Trophoblast cell (in vitro differentiated cells and primary cell): ENCODE measurements around the gene ZNF407.

Experiments used
- DNase-seq, 2 donors: peaks; one replicate each; pipeline ENCODE4 v3.0.0-alpha.2; 2016
- H2AFZ ChIP-seq: 2 replicates; pipeline ENCODE4 v1.6.1; 2013; ENCODE audit warnings: low read length, moderate library complexity, mild to moderate bottlenecking; ENCODE audit not compliant: insufficient read depth, poor library complexity
- H2AK5ac ChIP-seq: 2 replicates; pipeline ENCODE4 v1.6.1; 2013; ENCODE audit warnings: mild to moderate bottlenecking, low read length
- H2BK120ac ChIP-seq: 2 replicates; pipeline ENCODE4 v1.6.1; 2013; ENCODE audit warnings: low read length, mild to moderate bottlenecking, moderate library complexity; ENCODE audit not compliant: insufficient read depth, poor library complexity
- H2BK12ac ChIP-seq: 2 replicates; pipeline ENCODE4 v1.6.1; 2013; ENCODE audit warnings: mild to moderate bottlenecking, low read length, moderate library complexity
- H2BK5ac ChIP-seq: 2 replicates; pipeline ENCODE4 v1.6.1; 2013; ENCODE audit warnings: low read length, low read depth, moderate library complexity, mild to moderate bottlenecking; ENCODE audit not compliant: poor library complexity
- H3K14ac ChIP-seq: 2 replicates; pipeline ENCODE4 v1.6.1; 2013; ENCODE audit warnings: mild to moderate bottlenecking, low read length
- H3K18ac ChIP-seq: 2 replicates; pipeline ENCODE4 v1.6.1; 2013; ENCODE audit warnings: mild to moderate bottlenecking, low read length
- H3K23ac ChIP-seq: 2 replicates; pipeline ENCODE4 v1.6.1; 2013; ENCODE audit warnings: low read length
- H3K27ac ChIP-seq: 2 replicates; pipeline ENCODE4 v1.5.1; 2013; ENCODE audit warnings: low read depth, mild to moderate bottlenecking, inconsistent platforms, low read length, moderate library complexity
- H3K27me3 ChIP-seq: 2 replicates; pipeline ENCODE4 v1.6.1; 2013; ENCODE audit warnings: inconsistent platforms, mild to moderate bottlenecking, low read length, moderate library complexity; ENCODE audit not compliant: insufficient read depth
- H3K36me3 ChIP-seq, 2 experiments: 1 replicate in 1 of 2; 2 replicates in 1 of 2; pipeline ENCODE4 v1.6.1; 2013; ENCODE audit warnings: low read length in 2 of 2, mild to moderate bottlenecking in 2 of 2, moderate library complexity in 1 of 2; ENCODE audit not compliant: insufficient read depth in 2 of 2, control insufficient read depth in 1 of 2
- H3K4ac ChIP-seq: 2 replicates; pipeline ENCODE4 v1.6.1; 2013; ENCODE audit warnings: low read depth, mild to moderate bottlenecking, low read length, moderate library complexity
- H3K4me1 ChIP-seq, 2 experiments: 1 replicate in 1 of 2; 2 replicates in 1 of 2; pipeline ENCODE4 v1.6.1; 2013; ENCODE audit warnings: low read length in 2 of 2, mild to moderate bottlenecking in 2 of 2, moderate library complexity in 1 of 2; ENCODE audit not compliant: insufficient read depth in 2 of 2, control insufficient read depth in 1 of 2
- H3K4me2 ChIP-seq: 2 replicates; pipeline ENCODE4 v1.6.1; 2013; ENCODE audit warnings: inconsistent platforms, mild to moderate bottlenecking, low read length, moderate library complexity
- H3K4me3 ChIP-seq: 2 replicates; pipeline ENCODE4 v1.5.1; 2013; ENCODE audit warnings: mild to moderate bottlenecking, low read depth, low read length, inconsistent platforms
- H3K79me1 ChIP-seq: one replicate; pipeline ENCODE4 v1.6.1; 2013; ENCODE audit warnings: low read length
- H3K79me2 ChIP-seq: 2 replicates; pipeline ENCODE4 v1.6.1; 2013; ENCODE audit warnings: low read length, mild to moderate bottlenecking; ENCODE audit not compliant: control insufficient read depth, insufficient read depth, poor library complexity
- H3K9ac ChIP-seq: 2 replicates; pipeline ENCODE4 v1.6.1; 2013; ENCODE audit warnings: mild to moderate bottlenecking, low read length
- H3K9me3 ChIP-seq: 2 replicates; pipeline ENCODE4 v1.6.1; 2013; ENCODE audit warnings: low read depth, mild to moderate bottlenecking, control low read depth, inconsistent platforms, low read length; ENCODE audit not compliant: insufficient read depth
- H4K12ac ChIP-seq: 2 replicates; pipeline ENCODE4 v1.6.1; 2013; ENCODE audit warnings: low read depth, mild to moderate bottlenecking, low read length, moderate library complexity
- H4K8ac ChIP-seq: 2 replicates; pipeline ENCODE4 v1.6.1; 2013; ENCODE audit warnings: low read depth, mild to moderate bottlenecking, low read length, moderate library complexity
- H4K91ac ChIP-seq: one replicate; pipeline ENCODE4 v1.6.1; 2013; ENCODE audit warnings: low read depth, mild to moderate bottlenecking, low read length, moderate library complexity
- WGBS: extraction: QIAGEN DNeasy Blood & Tissue Kit; methylation state at CpG from one replicate; pipeline ENCODE4 v1.1.7; 2013; ENCODE audit warnings: missing lambda C conversion rate; ENCODE audit not compliant: insufficient read length, insufficient coverage; ENCODE audit errors: extremely low coverage; 5-methylcytosine and 5-hydroxymethylcytosine counted together

The ZNF407 gene

GRCh38 chr18:75034937-75035336 lies 437.3 kb downstream of the ZNF407 start:
- Histone ChIP-seq H4K8ac (no peak overlapping the region), H3K36me3 (no peaks in the 10 kb centered on the region), H3K23ac (no peak overlapping the region), H3K27me3 (no peaks in the 10 kb centered on the region), H3K4me3 (no peak overlapping the region), H3K79me2 (no peaks in the 10 kb centered on the region), H4K91ac (no peak overlapping the region), H2BK5ac (no peak overlapping the region), H3K18ac (no peak overlapping the region), H2BK12ac (no peak overlapping the region), H3K9me3 (no peaks in the 10 kb centered on the region), H3K27ac (no peak overlapping the region), H2BK120ac (no peak overlapping the region), H3K14ac (no peak overlapping the region), H3K79me1 (no peaks in the 10 kb centered on the region), H2AFZ (no peak overlapping the region), H3K4me2 (no peak overlapping the region), H3K4me1 (no peaks in the 10 kb centered on the region), H3K9ac (no peak overlapping the region), H4K12ac (no peak overlapping the region), H2AK5ac (no peak overlapping the region), H3K4ac (no peak overlapping the region)
- no peak for DNase-seq
- WGBS: no CpG with 5 or more reads among the region's 3 CpGs

- no peaks in the 10 kb centered on the region for H3K4me1 ChIP-seq
- H4K91ac ChIP-seq: no peak overlapping the region
- no peak overlapping the region for H4K12ac ChIP-seq
- no peak overlapping the region for H3K4ac ChIP-seq
- no peak overlapping the region for H3K4me2 ChIP-seq
- H3K18ac ChIP-seq: no peak overlapping the region
- H2BK12ac ChIP-seq: no peak overlapping the region
- no peak overlapping the region for H2AK5ac ChIP-seq
- H2BK120ac ChIP-seq: no peak overlapping the region
- no peak overlapping the region for H3K9ac ChIP-seq
- no peaks in the 10 kb centered on the region for H3K9me3 ChIP-seq
- WGBS: no CpG with 5 or more reads among the region's 3 CpGs
- no peak for DNase-seq
- no peaks in the 10 kb centered on the region for H3K79me1 ChIP-seq
- no peak overlapping the region for H2BK5ac ChIP-seq
- no peak overlapping the region for H3K23ac ChIP-seq
- no peaks in the 10 kb centered on the region for H3K36me3 ChIP-seq
- no peaks in the 10 kb centered on the region for H3K79me2 ChIP-seq
- H2AFZ ChIP-seq: no peak overlapping the region
- no peaks in the 10 kb centered on the region for H3K27me3 ChIP-seq
- no peak overlapping the region for H3K14ac ChIP-seq
- no peak overlapping the region for H3K4me3 ChIP-seq
- no peak overlapping the region for H3K27ac ChIP-seq
- no peak overlapping the region for H4K8ac ChIP-seq
Observed at GRCh38 chr18:75035928-75036327, 438.3 kb downstream of the ZNF407 start.

GRCh38 chr18:75036917-75037688 lies 439.4 kb downstream of the ZNF407 start:
- Histone ChIP-seq H4K8ac (no peak overlapping the region), H2BK5ac (no peak overlapping the region), H3K79me2 (no peaks in the 10 kb centered on the region), H2AK5ac (no peak overlapping the region), H2BK120ac (no peak overlapping the region), H3K23ac (no peak overlapping the region), H3K27me3 (no peaks in the 10 kb centered on the region), H3K14ac (no peak overlapping the region), H3K4me2 (no peak overlapping the region), H2BK12ac (no peak overlapping the region), H4K91ac (no peak overlapping the region), H3K36me3 (no peaks in the 10 kb centered on the region), H4K12ac (no peak overlapping the region), H2AFZ (no peak overlapping the region), H3K79me1 (no peaks in the 10 kb centered on the region), H3K4me1 (no peaks in the 10 kb centered on the region), H3K9ac (no peak overlapping the region), H3K18ac (no peak overlapping the region), H3K9me3 (no peaks in the 10 kb centered on the region), H3K4ac (no peak overlapping the region), H3K4me3 (no peak overlapping the region), H3K27ac (no peak overlapping the region)
- no CpG with 5 or more reads among the region's 18 CpGs for WGBS
- DNase-seq: no peak

- no peak overlapping the region for H3K18ac ChIP-seq
- H3K79me1 ChIP-seq: no peaks in the 10 kb centered on the region
- H2BK5ac ChIP-seq: no peak overlapping the region
- no peak overlapping the region for H3K4ac ChIP-seq
- H2AK5ac ChIP-seq: no peak overlapping the region
- no peak overlapping the region for H3K14ac ChIP-seq
- no peaks in the 10 kb centered on the region for H3K9me3 ChIP-seq
- no CpG with 5 or more reads among the region's 3 CpGs for WGBS
- H2BK120ac ChIP-seq: no peak overlapping the region
- H4K12ac ChIP-seq: no peak overlapping the region
- H3K23ac ChIP-seq: no peak overlapping the region
- no peak overlapping the region for H3K27ac ChIP-seq
- no peaks in the 10 kb centered on the region for H3K79me2 ChIP-seq
- no peak overlapping the region for H4K91ac ChIP-seq
- no peaks in the 10 kb centered on the region for H3K4me1 ChIP-seq
- no peak overlapping the region for H2AFZ ChIP-seq
- no peak for DNase-seq
- H3K36me3 ChIP-seq: no peaks in the 10 kb centered on the region
- no peak overlapping the region for H2BK12ac ChIP-seq
- H3K27me3 ChIP-seq: no peaks in the 10 kb centered on the region
- no peak overlapping the region for H3K4me3 ChIP-seq
- no peak overlapping the region for H3K9ac ChIP-seq
- no peak overlapping the region for H4K8ac ChIP-seq
- H3K4me2 ChIP-seq: no peak overlapping the region
Observed at GRCh38 chr18:75037689-75037955, 440.0 kb downstream of the ZNF407 start.
